Activated CD4-positive, CD25-positive, alpha-beta regulatory T cell treated with anti-CD3 and anti-CD28 coated beads, Interleukin-2, amount 50 U/mL, for 72 hours (primary cell): ENCODE data around the gene PTGR3.
"Not testable (repeated sequence)": the region's sequence is repeated elsewhere in the genome, so short reads cannot be mapped to it uniquely, and the experiment has no call there.

ENCODE experiments used
- DNase-seq: peaks from one replicate; pipeline ENCODE4 v3.0.0; 2021

Gene PTGR3

DNA sequence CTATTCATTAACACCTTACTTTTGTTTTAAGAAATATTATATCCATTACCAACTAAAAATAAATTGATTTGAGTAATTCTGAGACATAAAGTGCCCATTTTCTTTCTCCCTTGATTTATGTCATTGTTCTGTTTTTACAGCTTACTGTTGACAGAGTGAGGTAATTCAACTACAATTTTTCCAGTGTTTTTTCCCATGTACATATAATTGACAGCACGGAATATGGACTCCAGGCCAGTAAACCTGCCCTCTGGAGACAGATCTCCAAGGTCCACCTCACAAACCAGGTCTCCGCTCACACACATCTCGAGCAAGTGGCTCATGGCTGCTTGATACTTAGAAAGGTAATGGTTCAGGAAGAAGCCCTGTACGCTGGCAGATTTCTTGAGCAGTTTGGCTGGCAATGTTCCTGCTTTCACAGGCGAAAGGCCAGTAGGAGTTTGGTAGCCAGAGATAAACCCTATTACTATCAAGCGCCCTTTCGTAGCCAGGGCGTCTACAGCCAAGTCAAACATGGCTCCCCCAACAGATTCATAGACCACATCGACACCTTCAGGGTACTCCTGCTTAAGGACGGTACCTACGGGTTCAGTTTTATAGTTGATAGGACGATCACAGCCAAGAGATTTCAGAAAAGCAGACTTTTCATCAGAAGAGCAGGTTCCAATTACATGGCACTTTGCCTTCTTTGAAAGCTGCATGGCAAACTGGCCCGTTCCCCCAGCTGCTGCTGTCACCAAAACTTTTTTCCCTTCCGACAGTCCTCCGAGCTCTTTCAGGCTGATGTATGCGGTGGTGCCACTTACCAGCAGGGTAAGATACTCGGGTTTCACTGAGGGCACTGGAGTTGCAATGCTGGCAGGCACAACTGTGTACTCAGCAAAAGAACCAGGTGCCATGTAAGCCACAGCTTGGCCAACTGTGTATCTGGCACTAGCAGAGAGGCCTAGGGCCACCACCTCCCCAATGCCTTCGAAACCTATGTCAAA, 7.4 kb downstream of the PTGR3 start:
- no peak for DNase-seq

DNA sequence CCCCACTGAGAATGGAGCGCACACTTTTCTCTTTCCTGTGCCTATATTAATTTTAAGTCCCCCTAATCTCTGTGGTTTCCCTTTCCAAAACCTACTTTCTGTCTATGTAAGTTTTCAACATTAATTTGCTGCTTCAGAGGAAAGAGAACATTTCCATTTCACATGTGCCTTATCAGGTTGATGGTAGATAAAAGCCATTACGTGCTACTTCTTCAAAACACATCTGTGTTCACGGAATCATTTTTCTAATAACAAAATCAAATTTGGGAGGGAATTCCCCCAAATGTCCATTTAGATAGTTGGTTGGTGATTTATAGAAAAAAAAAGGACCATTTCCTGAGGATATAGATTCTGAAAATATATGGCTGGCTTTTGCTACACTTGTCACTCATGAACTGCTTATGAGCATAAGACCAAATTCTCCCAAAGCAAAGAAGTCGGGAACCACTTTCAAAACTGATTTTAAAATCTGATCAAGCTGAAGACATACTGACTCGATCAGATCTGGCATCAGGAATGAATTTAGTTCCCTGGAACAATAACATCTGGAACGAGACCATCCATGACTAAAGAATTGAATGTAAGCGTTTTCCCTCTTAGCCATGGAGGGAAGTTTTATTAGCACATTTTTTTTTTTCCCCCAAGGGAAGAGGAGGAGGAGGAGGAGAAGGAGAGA, 8.2 kb downstream of the PTGR3 start:
- DNase-seq: no peak

DNA sequence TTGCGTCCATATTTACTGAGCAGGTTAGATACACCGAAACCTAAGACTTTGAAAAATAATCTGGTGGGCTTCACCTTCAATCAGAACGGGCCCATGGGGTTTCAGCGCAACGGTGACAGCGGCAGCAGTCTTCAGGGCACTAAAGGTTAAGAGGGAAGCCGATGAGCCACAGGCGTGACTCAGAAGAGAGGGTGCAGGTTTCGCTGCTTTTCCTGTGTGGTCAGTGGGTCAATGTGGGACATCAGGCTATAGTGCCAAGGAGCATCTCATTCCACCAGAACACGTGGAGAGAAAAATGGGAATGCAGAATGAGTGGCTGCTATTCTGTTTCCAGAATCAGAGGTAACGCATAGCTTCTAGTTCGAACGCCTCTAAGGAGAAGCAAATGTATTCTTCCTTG, 8.9 kb downstream of the PTGR3 start:
- DNase-seq: no peak

DNA sequence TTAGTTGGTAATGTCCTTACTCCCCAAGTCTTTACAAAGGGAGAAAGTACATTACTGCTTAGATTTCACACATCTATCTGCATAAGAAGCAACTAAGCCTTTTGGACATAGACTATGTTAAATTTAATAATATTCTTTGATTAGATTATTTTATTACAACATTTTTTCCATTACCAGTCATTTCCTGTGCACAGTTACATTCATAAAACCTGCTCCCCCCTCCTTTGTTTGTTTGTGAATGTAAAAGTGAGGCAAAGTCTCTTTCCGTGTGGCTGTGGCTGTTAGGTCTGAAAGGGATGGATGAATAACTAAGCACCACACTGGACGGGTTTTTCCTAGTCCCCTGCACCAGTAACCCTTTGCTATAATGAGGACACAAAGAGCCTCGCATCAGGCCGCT, 9.6 kb downstream of the PTGR3 start:
- DNase-seq: no peak

DNA sequence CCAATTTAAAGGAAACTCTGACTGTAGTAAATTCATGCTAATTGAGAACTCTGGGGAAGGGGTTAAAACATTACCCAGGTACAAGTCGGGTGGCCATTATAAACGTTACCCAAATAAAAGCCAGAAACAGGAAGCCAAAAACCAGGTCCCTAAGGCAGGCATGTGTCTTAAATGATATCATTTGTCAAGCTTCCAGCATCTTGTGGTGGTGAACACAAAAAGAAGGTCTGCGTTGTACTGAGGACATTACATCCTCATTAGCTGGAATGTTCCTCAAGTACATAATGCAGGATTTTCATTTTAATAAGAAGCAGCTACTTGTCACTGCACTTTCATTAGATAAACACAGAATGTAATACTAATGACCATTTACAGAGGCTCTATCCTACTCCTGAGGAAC, 10.9 kb downstream of the PTGR3 start:
- no peak for DNase-seq

DNA sequence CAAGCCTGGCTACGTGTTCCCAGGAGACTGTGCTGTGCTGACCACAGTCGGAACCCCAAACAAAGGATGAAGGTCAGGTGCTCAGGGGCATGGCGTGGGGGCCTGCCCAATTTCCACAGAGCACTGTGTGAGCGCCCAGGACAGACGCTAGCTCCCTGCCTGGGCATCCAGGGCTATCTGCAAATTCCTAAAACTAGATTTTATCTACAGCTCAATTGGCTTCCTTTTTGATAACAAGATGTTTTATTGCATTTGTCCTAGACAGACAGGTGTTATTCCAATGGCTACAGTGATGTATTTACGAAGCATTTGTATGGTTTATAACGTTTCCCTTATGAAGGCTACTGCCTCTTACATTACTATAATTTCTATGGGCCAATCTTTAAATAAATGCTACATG, 16.0 kb downstream of the PTGR3 start:
- DNase-seq: no peak

DNA sequence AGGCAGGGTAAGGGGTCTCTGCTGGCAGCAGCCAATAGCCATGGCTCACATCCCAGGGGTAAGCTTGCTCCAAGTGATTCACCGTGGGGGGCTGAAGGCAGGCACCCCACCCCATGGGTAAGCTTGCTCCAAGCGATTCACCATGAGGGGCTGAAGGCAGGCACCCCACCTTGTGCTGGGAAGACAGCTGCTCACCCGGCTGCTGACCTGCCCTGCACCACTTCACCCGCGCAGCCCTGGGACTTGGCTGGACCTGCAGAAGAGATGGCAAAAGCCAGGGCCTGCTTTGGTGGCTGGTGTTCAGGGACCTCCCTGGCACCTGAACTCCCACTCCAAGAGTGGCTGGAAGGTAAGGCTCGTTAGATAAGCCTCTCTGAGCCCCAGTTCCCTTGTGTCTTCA, 19.2 kb downstream of the PTGR3 start:
- DNase-seq: no peak

DNA sequence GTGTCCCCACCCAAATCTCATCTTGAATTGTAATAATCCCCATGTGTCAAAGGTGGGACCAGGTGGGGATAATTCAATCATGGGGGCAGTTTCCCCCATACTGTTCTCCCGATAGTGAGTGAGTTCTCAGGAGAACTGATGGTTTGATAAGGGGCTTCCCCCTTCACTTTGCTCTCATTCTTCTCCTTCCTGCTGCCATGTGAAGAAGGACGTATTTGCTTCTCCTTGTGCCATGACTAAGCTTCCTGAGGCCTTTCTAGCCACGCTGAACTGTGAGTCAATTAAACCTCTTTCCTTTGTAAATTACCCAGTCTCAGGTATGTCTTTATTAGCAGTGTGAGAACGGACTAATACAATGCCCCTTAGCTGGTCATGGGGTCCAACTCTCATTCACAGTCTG, 21.2 kb downstream of the PTGR3 start:
- not testable (repeated sequence) for DNase-seq

DNA sequence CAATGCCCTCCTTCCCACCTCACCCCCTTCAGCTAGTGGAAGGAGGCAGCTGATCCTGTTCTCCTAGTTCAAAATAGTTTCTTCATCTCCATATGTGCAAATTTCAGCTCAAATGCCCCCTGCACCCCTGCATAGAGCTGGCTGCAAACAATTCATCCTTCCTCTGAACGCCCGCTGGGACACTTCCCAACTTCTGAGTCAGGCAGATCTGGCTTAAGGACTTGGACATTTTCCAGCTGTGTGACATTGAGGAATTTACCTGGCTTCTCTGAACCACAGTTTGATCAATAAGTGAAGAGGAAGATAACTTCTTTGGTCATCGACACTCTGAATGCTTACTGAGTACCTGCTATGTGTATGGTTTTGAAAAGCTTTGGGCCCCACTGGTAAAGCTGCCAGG, 23.5 kb downstream of the PTGR3 start:
- no peak for DNase-seq

DNA sequence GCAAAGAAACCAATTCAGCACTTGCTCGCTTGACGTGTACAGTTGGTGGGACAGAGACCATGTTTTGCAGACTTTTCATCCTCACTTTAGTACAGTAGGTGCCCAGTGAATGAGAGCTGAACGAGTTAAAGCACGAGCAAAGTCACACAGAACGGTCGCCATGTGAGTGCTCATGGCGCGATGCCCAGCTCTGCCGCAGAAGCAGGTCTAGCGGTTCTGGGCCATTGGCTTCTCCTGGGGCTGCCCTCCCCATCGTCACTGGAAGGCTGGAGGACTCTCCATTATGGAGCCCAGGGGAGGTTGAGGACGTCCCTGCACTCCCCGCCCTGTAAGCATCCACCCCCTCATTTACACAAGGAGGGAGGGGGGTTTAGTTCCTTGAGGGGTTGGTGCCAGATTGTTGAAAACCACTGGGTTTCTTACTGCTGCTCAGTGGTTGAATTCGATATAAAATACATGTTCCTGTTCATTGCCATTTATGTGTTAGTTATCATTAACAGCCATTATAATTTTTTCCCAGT, 24.9 kb downstream of the PTGR3 start:
- no peak for DNase-seq

DNA sequence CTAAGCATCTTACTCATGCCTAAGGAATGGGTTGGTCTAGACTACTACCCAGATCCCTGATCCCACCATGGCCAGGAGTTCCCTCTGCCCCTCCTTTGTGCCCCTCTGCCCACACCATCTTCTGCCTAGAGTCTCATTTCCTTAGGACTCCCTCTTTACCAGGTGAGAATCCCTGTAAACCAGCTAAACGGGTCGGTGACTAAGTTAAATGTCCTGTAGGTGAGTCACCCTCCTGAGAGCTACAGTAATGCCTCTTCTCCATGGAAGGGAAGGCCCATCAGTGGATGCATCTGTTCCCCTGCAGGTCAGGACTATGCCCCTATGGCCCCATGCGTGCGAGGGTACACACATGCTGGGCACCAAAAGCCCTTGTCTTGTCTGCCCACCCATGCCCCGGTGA, 25.4 kb downstream of the PTGR3 start:
- DNase-seq: no peak

DNA sequence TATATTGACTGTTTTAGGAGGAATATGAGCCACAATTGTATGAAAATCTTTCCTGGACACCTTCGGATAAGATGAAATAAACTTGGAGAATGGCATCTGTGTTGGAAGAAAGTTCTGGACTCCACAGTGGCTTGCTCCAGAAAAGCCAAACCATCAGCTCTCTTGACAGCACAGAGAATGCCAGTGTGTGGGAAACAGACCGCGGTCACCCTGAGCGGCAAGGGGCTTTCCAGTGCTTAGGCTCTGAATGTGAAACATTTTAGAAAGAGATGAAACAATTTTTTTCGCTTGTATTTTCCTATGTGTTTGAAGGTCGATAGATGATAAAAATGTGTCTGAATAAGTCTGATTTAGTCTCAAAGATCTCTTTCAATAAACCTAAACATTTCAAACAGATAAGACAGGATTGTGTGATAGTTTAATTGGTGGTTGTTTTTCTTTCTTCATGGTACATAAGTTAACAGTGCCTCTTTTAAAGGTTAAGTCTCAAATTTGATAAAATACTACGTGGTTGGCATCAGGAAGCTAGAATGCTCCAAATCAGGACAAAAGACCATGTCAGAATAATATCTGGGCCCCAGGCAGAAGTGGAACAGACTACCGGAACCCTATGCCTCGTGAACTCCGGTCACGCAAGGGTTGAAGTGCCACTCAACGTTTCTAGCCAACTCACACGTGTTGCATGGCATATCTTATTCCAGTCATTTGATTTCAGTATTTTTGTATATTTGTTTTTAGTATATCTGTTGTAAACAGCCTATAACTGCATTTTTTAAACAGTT, 28.9 kb downstream of the PTGR3 start:
- no peak for DNase-seq

DNA sequence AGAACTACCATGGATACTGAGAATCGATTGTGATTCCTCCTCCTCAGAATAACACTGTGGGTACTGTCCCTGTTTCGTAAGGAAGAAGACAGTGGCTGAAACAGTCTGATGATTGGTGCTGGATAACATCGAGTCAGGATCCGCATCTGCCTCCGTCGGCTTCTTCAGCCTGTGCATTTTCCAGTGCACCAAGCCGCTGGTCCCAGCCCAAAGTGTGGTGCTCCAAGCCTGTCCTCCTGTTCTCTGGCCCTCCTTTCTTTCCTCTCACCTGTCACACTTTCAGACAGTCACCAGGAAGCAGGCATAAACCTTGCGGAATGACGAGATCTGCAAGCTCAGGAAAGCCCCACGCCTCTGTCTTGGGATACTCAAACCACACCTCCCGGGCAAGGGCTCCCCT, 30.6 kb downstream of the PTGR3 start:
- DNase-seq: no peak

DNA sequence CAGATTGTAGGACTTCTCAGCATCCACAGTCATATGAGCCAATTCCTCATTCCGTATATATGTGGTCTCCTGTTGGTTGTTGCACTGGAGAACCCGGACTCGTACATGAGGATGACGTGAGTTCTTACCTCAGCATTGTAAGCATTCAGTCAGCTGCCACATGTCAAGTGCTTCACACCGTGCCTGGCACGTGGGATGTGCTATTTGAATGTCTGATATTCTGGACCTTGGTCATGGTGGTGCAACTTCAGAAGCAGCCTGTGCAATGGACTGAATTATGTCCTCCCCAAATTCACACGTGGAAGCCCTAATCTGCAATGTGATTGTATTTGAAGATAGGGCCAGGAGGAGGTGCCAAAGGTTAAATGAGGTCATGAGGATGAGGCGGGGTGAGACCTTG, 32.1 kb downstream of the PTGR3 start:
- no peak for DNase-seq

DNA sequence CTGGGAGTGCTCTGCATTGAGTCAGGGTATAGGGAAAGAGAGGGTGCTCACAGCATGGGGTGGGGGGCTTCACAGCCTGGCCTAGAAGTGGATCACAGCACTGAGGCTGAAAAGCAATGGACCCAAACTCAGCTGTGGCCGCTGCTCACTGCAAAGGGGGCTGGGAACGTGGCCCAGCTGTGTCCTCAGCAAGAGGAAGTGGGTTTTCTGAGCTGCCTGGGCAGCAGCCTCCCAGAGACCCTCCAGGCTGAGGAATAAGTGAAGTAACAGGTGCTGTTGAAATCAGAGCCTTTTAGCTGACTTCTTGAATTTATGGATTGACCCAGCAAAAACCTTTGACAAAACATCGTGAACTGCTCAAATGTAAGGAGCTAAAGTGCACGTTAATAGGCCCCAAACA, 35.2 kb downstream of the PTGR3 start:
- DNase-seq: no peak

DNA sequence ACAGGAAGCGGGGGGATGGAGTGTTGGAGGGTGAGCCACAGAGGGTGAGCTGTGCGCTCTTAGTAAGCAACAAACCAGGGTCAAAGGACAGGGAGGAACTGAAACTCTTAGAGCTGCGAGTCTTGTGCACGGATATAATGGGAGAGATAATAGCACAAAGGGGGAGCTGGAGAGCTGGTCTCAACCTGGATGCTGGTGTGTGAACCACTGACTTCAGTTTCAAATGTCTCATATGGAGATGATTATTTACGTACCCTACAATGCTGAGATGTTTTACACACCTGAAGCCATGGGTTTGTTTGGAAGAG, 35.9 kb downstream of the PTGR3 start:
- no peak for DNase-seq

DNA sequence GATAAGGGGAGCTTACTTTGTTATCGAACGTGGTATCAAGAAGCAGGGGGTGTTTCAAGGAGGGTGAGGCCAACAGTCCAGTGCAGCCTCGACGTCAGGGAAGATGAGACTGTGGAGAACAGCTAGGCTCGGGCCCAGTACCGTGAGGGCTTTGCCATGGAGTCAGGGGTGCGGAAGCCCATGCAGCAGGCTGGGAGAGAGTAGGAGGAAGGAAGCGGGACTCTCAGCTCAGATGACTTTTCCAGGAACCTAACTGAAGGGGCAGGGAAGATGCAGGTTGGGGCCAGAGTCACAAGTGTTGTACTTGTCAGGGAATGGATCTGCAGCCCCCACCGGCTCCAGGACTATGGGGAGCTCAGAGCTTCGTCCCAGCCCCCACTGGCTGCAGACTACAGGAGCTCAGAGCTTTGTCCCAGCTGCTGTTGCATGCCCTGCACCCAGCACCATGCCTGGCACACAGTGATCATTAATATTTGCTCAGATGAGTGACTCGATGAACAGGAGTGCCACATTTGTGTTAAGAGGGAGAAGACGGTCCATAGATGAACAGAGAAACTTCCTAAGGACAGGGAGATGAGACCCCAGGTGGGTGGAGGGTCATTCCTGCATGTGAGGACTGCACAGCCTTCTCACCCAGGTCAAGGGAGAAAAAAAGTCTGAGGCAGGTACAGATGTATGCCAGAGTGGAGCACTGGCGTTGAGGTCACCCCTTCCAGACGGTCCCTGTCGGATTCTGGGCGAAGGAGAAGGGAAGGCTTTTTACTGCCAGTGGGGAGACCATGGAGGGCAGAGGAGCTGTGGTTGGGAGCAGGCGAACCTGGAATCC, 36.4 kb downstream of the PTGR3 start:
- no peak for DNase-seq

DNA sequence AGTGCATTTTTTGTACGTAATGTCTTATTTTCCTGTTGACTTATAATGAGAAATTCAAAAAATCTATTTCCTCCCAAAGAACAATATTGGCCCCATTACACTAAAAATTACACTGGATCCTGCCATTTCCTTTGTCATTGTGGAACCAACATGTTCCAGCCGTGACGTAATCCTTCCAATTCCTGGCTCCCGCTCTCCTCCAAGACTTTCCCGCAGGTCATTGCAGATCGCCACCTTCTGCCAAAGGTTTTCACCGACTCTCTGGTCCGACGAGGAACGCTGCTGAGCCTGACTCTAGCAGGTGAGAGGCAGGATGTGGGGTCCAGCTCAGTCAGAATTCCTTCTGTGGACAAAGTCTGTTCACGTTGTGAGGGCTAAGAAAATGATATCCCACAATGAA, 38.0 kb downstream of the PTGR3 start:
- DNase-seq: no peak

DNA sequence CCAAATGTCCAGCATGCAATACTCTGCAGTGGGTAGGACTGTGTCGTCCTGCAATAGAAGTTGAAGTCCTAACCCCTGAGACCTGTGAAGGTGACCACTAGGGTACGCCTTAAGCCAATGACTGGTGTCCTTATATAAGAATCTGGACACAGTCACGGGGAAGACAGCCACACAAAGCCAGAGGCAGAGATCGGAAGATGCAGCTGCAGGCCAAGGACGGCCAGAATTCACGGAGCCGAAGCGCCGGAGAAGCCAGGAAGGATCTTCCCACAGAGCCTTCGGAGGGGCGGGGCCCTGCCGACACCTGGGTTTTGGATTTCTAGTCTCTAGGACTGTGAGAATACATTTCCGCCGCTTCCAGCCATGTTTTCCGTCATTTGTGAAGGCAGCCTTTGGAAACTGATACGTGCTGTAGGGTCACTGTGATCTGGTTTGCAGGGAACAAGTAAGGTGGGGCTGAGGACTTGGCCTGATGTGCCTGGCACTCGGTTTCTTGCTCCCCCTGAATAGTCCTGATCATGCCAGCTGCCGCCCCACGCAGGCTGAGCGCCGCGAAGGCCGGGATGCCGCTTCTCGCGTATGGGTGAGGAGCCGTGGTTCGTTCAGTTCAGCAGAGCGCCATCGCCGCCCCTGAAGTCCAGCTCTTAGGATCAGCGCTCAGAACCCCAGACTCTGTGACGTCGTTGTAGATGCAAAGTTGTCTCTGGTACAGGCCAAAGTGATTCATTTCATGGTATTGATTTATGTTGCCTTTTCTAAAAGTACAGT, 38.7 kb downstream of the PTGR3 start:
- DNase-seq: no peak

DNA sequence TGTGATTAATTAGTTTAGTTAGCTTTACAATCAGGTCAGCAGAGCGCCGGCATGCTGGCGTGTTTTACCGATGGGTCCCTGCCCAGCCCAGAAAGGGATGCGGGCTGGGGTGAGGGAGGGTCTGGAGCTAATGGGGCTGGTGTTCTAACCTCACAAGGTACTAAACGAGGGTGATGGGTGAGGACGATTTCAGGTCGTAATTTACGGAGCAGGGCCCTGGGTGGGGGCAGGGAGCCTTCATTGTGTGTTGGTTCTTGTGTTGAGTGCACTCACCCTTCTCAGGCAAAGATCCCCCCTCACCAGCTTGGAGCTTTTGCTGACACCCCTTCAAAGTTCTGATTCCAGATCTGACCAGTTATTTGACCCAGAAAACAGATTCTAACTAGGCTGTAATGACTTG, 39.5 kb downstream of the PTGR3 start:
- no peak for DNase-seq

DNA sequence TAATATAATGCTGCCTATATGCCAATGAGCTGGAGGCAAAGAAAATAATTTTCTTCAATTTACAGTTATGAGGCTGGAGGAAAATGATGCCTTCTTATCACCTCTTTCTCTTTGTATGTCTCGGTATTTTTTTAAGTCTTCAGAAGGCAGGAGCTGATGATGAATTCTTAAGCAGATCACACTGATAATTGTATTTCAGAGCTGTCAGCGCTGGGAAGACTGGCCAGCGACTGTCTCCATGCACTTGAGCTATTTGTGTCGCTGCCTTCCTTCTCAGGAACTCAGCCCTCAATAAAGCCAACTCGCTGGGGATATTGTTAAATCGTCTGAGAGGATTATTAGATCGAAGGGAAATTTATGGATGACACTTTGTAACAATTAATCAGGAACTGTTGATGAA, 40.3 kb downstream of the PTGR3 start:
- DNase-seq: no peak
